ENCODE data around the gene EIPR1.

The EIPR1 gene

DNA sequence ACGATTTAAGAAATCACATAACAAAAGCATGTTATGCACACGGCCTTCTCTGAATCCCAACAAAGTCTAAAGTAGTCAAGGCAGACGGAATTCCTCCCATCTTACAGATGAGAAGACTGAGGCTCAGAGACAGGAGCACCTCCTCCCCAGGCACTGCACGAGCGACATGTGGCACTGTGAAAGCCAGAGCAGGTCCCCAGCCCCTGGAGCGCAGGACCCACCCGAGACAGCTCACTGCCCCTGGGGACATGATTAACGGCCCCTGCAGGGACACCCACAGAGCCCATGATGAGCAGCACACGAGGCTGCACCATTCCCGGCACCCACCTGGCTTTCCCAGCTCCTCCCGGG lies 53.6 kb downstream of the EIPR1 start:
- DNase-seq (ENCODE audit: low read depth), result no peak

DNA sequence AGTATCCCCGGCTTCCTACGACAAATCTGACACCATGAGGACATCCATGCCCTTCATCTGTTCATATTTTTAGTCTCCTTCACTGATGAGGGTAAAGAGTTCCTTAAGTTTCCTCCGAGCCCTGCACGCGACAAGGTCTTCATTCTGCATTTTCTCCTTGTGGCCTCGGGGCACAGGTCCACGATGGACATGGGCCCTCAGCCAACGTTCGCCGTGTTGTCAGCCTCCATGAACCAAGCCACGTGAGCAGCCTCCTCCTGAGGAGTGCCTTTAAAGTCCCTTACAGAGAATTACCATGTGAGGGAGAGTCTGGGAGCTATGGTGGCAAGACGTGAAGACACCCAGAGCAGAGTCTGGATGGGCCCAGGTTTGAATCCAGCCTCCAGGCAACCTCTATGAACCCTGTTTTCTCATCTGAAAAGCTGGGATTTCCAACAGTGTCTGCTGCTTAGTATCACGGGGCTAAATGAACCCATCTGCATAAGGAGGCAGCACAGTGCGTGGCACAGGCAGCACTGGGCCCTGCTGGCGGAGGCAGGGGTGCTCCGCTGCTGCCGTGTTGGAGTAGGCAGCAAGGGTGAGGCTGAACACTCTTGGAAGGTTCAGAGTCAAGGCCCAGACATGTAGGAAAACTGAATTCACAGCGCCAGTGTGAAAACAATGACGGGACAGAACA lies 54.1 kb downstream of the EIPR1 start:
- DNase-seq (ENCODE audit: low read depth), result no peak

DNA sequence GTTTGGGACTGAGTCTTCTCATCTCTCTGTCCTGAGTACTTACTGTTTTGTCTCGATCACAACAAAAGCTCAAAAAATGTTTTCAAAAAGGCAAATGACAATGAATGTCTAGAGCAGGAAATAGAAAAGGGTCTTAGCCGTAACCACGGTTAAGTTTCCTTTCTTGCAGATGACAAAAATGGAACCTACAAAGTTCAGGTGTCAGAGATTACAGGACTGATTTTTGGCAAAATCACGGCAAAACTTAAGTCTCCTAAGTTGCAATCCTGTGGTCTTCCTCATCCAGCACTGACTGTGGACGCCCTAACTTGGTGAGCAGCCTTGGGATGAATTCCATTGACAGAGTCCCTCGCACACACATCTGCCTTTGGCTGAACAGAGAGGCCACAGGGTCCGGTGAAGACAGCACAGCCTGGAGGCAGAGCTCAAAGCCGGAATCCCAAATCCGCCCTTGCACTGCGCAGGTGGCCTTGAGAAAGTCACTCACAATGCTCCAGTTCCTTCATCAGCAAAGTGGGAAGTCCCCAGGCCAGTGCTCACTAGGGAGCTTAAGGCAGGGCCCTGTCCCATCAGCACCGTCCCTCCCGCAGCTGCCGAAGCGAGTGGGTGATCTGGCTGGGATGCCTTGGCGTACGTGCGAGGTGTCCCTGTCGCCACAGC lies 55.2 kb downstream of the EIPR1 start:
- no peak for DNase-seq (ENCODE audit: low read depth)

DNA sequence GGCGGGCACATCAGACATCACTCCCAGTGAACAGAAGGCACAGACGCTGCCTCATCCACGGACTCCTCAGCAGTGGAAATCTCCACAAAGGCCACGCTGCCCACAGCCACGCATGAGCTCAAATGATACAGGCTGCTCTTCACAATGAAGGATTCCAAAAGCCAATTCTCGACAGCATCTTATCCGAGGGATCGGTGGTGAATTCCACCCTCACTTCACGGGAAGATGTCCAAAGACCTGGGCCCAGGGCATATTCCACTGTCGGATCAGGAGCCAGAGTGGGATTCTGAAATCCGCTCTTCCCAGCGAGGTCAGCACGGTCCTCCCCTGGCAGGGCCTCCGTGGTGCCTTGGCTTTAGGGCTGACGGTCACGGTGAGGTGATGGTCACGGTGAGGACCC lies 55.8 kb downstream of the EIPR1 start:
- no peak for DNase-seq (ENCODE audit: low read depth)

DNA sequence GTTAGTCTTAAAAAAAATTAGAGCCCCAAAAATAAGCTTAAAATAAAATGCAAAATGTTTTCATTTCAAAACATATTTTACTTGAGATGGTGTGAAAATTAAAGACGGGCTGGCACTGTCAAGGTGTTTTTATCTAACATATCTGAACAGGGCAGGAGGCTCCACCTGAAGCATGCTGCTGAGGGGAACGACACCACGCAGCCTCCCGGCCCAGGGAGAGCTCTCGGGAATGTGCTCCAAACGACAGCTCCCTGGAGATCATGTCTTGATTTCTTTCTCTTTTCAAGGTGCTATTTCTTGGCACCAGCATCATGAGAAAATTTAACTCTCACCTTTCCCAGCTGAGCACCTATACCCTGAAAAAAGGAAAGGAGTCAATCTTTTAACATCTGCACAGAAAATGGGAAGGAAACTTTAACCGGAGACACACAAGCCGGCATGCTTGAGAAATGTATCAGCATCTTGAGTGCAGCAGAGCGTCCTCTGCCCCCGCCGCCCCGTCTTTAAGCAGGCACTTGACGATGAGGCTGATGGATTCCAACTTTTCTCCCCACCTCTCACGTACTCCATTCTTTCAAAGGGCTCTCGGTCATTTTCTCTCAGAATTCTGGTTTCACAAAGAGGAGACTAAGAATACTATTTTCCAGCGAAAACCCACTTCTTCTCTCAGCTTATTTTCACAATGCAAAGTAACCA lies 56.6 kb downstream of the EIPR1 start:
- no peak for DNase-seq (ENCODE audit: low read depth)

DNA sequence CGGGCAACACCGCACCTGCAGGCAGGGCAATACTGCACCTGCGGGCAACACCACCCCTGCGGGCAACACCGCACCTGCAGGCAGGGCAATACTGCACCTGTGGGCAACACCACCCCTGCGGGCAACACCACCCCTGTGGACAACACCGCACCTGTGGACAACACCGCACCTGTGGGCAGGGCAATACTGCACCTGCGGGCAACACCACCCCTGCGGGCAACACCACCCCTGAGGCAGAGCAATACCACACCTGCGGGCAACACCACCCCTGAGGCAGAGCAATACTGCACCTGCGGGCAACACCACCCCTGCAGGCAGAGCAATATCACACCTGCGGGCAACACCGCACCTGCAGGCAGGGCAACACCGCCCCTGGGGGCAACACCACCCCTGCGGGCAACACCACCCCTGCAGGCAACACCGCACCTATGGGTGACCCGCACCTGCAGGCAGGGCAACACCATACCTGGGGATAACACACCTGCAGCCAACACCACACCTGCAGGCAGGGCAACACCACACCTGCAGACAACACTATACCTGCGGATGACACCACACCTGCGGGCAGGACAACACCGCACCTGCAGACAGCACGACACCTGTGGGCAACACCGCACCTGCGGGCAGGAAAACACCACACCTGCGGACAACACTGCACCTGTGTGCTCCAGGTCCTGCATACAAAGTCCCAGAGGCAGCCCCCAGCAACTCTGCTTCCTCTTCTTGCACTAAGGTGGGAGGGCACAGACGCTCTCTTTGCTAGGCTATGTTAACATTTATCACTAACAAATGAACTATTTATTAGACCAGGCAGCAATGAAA lies 57.7 kb downstream of the EIPR1 start:
- no peak for DNase-seq (ENCODE audit: low read depth)

DNA sequence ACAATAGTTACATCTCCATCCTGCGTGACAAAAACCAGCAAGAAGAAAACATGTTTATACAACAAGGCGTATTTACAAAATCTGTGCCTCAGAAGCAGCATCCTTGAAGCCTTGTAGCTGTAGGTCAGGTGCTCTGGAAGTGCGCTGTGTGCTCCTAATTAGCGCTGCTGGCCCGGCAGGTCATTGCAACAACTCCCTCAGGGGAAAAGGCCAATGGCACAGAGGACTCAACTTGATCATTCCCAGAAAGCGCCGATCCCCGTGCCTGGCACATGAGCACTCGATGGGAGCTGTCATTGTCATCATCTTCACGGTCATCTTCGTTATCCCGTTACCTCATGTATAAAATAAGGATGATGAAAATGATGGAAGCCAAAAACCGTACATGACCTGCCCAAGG lies 58.5 kb downstream of the EIPR1 start:
- DNase-seq (ENCODE audit: low read depth), result no peak

DNA sequence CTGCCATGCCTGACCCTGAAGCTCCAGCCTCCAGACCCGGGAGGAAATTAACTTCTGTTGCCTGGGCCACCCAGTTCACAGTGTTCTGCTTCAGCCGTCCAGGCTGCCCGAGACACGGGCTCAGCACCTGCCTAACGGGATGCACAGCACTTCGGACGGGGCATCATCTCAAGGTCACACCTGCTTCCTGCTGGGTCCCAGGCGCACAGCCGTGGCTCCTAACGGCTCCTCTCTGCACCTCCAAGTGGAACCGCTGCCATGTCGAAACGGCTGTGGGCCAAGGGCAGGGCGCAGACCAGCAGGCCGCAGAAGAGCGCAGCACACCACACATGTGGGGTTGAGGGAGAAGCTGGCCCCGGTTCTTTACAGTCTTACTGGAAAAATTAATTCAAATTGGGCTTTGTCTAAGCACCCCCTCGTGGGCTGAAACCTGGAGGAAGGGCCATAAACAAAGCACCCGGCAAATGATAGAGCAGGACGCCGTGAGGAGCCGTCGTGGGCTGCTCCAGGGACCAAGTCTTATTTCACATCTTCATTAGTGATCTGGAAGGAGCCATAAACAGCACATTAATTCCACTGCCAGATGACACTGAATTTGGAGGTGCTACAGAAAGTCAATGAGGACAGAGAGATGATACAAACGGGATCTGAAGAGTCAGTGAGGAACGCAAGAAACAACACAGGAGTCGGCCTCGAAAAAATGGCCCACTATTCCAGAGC lies 59.6 kb downstream of the EIPR1 start:
- DNase-seq (ENCODE audit: low read depth), result no peak

DNA sequence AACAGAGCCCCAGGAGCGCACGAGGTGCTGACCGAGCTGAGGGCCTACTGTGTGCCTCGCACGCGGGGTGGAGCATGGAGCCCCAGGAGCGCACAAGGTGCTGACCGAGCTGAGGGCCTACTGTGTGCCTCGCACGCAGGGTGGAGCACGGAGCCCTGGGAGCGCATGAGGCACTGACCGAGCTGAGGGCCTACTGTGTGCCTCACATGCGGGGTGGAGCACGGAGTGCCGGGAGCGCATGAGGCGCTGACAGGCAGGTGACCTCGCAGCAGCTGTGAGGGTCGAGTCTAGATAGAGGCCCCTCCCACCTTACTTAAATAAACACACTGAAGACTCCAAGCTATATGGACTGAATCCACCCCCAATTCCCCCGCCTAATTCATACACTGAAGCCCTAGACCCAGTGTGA lies 60.3 kb downstream of the EIPR1 start:
- DNase-seq (ENCODE audit: low read depth), result no peak

DNA sequence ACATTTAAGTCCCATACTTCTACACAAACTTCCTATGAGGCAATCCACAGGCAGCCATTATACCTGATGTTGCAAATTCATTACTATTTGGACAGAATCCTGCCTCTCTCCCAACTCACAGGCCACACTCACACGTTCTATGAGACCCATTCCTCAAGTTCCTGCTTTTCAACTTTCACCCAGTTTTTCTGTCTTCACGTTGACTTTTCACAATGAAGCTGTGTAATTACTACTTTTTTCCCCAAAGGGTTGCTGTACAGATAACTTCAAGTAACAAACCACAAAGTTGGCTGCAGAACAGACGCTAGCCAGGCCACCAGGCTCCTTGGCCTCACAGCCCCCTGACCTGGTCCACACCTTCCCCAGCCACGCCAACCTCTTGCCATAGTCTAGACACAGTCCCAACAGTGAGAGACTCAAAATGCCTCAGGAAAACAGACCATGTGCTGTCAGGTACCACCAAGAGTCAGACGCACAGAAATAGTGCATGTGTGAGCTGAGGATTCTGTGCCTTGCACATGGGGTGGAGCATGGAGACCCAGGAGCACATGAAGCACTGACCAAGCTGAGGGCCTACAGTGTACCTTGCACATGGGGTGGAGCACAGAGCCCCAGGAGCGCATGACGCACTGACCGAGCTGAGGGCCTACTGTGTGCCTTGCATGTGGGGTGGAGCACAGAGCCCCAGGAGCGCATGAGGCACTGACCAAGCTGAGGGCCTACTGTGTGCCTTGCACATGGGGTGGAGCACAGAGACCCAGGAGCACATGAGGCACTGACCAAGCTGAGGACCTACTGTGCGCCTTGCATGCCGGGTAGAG lies 61.0 kb downstream of the EIPR1 start:
- DNase-seq (ENCODE audit: low read depth), result no peak

DNA sequence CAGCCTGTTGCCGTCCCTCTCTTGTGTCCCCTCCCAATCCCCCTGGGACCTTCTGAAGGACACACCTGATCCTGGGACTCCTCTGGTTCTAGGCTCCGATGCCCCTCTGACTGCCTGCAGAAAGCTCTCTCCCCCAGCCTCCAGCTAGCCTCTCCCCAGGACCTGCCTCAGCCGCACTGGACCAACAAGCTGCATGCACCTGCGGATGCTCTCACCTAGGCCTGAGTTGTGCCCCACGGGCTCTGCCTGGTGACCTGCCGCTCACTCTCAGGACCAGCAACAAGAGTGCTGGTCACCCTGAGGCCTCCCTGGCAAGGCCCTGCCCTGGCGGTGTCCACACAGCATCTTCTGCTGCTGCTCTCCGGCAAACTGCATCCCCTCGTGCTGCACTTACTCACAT lies 63.0 kb downstream of the EIPR1 start:
- no peak for DNase-seq (ENCODE audit: low read depth)

DNA sequence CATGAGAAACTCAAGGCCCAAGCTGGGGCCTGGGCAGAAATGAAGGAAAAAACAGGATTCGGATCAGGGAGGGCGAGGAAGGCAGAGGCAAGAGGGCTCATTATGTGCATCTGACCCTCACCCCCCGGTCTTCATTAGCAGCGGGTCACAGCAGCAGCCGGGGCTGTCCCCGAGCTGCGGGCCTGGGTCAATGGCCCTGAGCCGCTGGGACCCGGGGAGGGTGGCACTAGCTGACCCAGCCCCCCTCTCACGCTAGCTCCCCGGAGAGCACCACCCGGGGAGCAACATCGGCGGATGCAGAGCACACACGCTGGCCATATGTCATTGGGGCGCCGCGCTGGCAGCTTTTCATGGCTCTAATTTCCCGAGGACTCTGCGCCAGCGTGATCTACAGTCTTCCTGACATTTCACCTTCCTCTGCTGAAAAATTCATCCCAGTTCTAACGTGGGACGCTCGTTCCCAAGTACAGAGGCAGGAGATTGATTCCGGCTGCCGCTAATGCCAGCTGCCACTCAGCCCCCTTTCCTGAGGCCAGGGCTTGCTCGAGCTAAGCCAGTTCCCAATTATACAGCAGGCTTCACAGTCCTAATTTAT lies 63.7 kb downstream of the EIPR1 start:
- no peak for DNase-seq (ENCODE audit: low read depth)

DNA sequence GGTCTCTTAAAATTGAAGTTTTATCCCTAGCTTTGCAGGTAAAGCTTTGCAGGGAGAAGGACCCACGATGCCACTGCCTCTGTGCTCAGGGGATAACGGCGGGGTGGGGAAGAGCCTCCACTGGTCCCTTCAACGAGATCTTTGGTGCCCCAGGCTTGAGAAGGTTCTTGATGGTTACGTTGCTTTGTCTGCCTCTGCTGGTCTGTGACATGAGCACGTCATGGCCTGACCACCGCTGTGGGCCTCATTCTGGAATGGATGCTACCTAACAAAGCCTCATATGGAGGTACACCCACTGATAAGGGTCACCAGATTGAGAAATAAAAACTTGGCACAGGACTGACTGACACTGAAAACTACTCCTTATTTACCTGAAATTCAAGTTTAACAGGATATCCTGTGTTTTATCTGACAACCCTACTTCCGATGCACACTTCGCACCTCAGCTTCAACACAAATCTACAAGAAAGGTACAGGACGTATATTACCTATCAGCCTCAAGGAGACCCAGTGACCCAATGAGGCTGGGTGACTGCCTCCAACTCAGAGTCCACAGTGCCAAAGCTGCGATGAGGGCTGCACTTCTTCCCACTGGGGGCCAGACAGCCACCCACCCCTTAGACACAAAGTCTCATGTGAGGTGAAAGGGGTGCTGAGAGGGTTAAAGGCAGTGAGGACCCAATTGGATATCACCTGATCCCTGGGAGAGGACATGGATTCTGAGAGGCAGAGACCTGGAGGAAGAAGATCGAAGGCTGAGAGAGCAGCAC lies 64.9 kb downstream of the EIPR1 start:
- no peak for DNase-seq (ENCODE audit: low read depth)

DNA sequence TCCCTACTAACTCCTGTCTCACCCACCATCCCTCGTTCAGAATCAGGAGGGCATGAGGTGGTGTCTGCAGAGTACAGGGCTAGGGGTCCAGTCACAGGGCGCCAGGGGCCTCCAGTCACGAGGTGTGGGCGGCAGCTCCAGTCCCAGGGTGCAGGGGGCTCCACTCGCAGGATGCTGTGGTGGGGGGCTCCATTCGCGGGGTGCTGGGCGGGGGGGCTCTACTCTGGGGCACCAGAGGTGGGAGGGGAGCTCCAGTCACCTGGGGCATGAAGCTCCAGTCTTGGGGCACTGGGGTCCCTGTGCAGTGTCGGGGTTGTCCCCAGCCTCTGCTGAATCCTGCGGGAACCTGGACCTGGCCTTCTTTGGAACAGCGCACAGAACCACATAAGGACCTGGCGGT lies 66.0 kb downstream of the EIPR1 start:
- no peak for DNase-seq (ENCODE audit: low read depth)

DNA sequence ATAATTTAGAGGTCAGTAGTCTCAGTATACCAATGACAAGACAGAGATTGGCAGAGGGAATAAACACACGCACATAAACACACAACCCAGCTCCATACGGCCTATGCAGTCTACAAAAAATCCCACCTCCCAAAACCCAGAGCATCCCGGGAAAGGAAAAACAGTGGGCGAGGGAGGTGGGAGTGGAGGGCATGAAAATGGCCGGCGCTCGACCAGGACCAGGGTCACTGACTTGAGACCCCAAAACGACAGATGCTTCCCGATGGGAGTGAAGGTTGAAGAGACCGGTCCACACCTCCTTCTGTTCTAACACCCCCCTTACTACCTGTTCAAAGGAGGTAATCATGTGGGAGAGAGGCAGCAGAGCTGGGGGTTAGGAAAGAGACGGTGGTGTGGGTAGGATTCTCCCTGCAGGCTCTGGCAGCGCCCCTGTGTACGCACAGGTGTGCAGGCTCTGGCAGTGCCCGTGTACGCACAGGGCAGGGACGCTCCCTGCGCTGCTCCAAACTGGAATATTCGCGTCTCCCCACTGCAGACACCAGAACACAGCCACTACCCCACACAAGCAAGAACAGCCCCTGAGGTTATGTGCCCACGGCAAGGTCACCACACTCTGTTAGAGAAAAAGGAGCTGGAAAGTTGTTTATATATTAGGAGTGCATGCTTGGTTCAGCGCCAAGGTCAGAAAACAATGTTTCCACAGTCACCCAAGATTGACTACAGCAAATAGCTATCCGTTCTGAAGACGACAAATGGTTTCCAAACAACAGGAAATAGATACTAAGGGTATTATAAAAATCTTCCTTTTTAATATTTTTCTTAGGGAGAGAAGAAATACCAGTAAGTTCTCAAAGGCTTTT lies 67.9 kb downstream of the EIPR1 start:
- no peak for DNase-seq (ENCODE audit: low read depth)

DNA sequence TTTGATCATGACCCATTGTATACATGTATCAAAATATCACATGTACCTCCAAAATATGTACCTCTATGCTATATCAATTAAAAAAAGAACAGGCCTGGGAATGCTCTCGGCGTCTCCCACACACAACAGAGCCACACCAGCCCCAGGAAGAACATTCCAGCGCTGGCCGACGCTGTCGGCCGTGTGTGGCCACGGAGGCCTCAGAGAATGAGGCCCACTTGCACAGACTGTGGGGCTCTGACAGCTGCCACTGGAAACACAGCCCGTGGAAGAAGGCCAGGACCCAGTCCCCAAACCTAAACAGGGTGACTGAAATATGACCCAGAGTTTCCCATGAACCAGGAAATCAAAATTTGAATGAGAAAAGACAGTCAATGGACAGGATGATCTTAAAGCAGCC lies 69.7 kb downstream of the EIPR1 start:
- no peak for DNase-seq (ENCODE audit: low read depth)

DNA sequence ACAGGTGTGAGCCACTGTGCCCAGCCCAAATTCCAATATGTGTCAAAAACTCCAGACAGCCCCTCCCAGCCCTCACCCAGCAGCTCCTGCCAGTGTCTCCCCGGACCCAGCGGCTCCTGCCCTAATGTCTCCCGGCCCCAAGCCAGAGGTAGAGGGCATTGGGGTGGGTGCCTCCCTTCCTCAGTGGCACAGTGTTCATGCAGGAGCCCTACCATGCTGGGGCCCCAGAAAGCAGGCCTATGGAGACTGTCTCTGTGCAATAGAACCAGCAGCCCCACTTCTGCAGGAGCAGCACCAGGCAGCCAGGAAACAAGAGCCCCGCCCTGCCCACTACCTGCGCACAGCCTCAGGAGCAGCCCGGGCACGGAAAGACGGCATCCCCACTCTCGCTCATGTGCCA lies 70.4 kb downstream of the EIPR1 start:
- no peak for DNase-seq (ENCODE audit: low read depth)

DNA sequence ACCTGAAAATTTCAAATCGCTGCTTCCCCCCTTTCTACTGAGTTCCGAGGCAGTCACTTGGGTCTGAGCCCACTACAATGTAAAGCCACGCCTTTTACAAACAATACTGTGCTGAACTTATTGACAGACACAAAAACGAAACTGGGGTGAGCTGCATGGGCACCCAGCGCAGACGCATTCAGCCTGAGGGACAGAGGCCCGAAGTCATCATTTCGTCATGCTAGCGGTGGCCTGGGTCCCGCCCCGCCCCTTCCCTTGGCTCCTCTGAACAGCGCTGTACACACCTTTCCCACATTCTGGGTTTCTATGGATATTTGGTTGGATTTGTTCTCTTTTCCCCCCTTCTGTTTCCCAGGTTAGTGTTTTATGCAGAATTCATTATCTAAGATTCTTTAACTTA lies 71.7 kb downstream of the EIPR1 start:
- DNase-seq (ENCODE audit: low read depth), result no peak

DNA sequence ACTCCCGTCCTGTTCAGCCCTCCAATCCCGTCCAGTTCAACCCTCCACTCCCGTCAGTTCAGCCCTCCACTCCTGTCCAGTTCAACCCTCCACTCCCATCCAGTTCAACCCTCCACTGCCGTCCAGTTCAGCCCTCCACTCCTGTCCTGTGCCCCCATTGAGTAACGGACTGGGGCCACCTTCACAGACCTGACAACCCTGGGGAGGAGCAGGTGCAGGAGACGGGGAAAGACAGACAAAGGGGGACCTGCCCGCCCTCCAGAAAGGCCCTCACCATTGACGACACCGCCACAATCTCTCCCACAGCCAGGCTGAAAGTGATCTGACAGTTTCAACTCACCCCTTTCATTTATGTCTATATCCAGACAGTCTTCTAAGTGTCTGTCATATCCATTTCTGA lies 72.2 kb downstream of the EIPR1 start:
- no peak for DNase-seq (ENCODE audit: low read depth)

Data from iris pigment epithelial cell (primary cell).